Measurements from ENCODE around the gene RAG2. TPM values are rescaled to one million over a fixed set of nuclear protein-coding genes. Genes with fewer than 3 reads are reported as not detected.

RAG2 gene
- total RNA-seq, 2 experiments from 2014 or later = not detected

GRCh38 chr11:36631774-36632173 lies 33.7 kb upstream of the RAG2 start:
- H3K27ac ChIP-seq (ENCODE audit: low read depth in 1 of 2, low read length in 2 of 2) = no peak overlapping the region
- no peak for ATAC-seq (ENCODE audit: poor library complexity)
- no peaks in the 10 kb centered on the region for H3K4me1 ChIP-seq (ENCODE audit: insufficient read depth, low read length)
- H3K9me3 Mint-ChIP-seq = no peaks in the 10 kb centered on the region
- intact Hi-C loops (cut with DNase I, micrococcal nuclease) = no loop called here
- H3K36me3 ChIP-seq (ENCODE audit: insufficient read depth, low read length) = no peaks in the 10 kb centered on the region
- POLR2A ChIA-PET = no interaction called here
- H3K9me3 ChIP-seq (ENCODE audit: control insufficient read depth in 1 of 2, insufficient read depth in 1 of 2, low read length in 2 of 2) = no peaks in the 10 kb centered on the region
- no peak overlapping the region for H3K4me3 ChIP-seq (ENCODE audit: low read length)
- H3K27ac Mint-ChIP-seq = no peak overlapping the region
- CTCF ChIA-PET = no interaction called here
- TF ChIP-seq CTCF (IDR thresholded peaks at IDR 0.05) = no peak
- no peak for DNase-seq
- no peaks in the 10 kb centered on the region for H3K4me1 Mint-ChIP-seq (ENCODE audit: low read depth)
- no peak overlapping the region for H3K4me3 Mint-ChIP-seq
- H3K27me3 ChIP-seq (ENCODE audit: control insufficient read depth in 1 of 2, insufficient read depth in 2 of 2, low read length in 2 of 2) = no peaks in the 10 kb centered on the region
- no peaks in the 10 kb centered on the region for H3K36me3 Mint-ChIP-seq (ENCODE audit: low read depth)
- H3K27me3 Mint-ChIP-seq = no peaks in the 10 kb centered on the region

- intact Hi-C loops (cut with DNase I, micrococcal nuclease) = no loop called here
Measured at GRCh38 chr11:36628765-36629244, 30.8 kb upstream of the RAG2 start.

GRCh38 chr11:36628141-36628540 lies 30.1 kb upstream of the RAG2 start:
- no peaks in the 10 kb centered on the region for H3K4me1 ChIP-seq (ENCODE audit: insufficient read depth, low read length)
- H3K9me3 ChIP-seq (ENCODE audit: control insufficient read depth in 1 of 2, insufficient read depth in 1 of 2, low read length in 2 of 2) = no peaks in the 10 kb centered on the region
- Mint-ChIP-seq H3K9me3 (no peaks in the 10 kb centered on the region), H3K4me3 (no peak overlapping the region), H3K4me1 (ENCODE audit: low read depth) (no peaks in the 10 kb centered on the region), H3K27me3 (peaks cover 5% of the 10 kb centered on the region), H3K36me3 (ENCODE audit: low read depth) (no peaks in the 10 kb centered on the region), H3K27ac (no peak overlapping the region)
- ChIA-PET POLR2A (interaction anchor here (0.7 kb wide), 1 partner anchor 72 kb away, joined by 4 read pairs; no protein-coding TSS in a partner anchor), CTCF (no interaction called here)
- H3K36me3 ChIP-seq (ENCODE audit: insufficient read depth, low read length) = no peaks in the 10 kb centered on the region
- intact Hi-C loops (cut with DNase I, micrococcal nuclease) = no loop called here
- H3K27me3 ChIP-seq (ENCODE audit: control insufficient read depth in 1 of 2, insufficient read depth in 2 of 2, low read length in 2 of 2) = no peaks in the 10 kb centered on the region
- TF ChIP-seq CTCF (IDR thresholded peaks at IDR 0.05) = no peak
- no peak overlapping the region for H3K4me3 ChIP-seq (ENCODE audit: low read length)
- DNase-seq = no peak
- ATAC-seq (ENCODE audit: poor library complexity) = no peak
- no peak overlapping the region for H3K27ac ChIP-seq (ENCODE audit: low read depth in 1 of 2, low read length in 2 of 2)

More at GRCh38 chr11:36628765-36629244, 30.8 kb upstream of the RAG2 start:
- ChIA-PET CTCF (no interaction called here), POLR2A (interaction anchor here (0.7 kb wide), 1 partner anchor 72 kb away, joined by 4 read pairs; no protein-coding TSS in a partner anchor)
- H3K36me3 ChIP-seq (ENCODE audit: insufficient read depth, low read length) = no peaks in the 10 kb centered on the region
- Mint-ChIP-seq H3K9me3 (no peaks in the 10 kb centered on the region), H3K27ac (no peak overlapping the region), H3K27me3 (peaks cover 5% of the 10 kb centered on the region), H3K36me3 (ENCODE audit: low read depth) (no peaks in the 10 kb centered on the region), H3K4me3 (no peak overlapping the region), H3K4me1 (ENCODE audit: low read depth) (no peaks in the 10 kb centered on the region)
- no peak overlapping the region for H3K27ac ChIP-seq (ENCODE audit: low read depth in 1 of 2, low read length in 2 of 2)
- TF ChIP-seq CTCF (IDR thresholded peaks at IDR 0.05) = no peak
- H3K9me3 ChIP-seq (ENCODE audit: control insufficient read depth in 1 of 2, insufficient read depth in 1 of 2, low read length in 2 of 2) = no peaks in the 10 kb centered on the region
- DNase-seq (no peak), ATAC-seq (ENCODE audit: poor library complexity) (no peak)
- no peak overlapping the region for H3K4me3 ChIP-seq (ENCODE audit: low read length)
- no peaks in the 10 kb centered on the region for H3K4me1 ChIP-seq (ENCODE audit: insufficient read depth, low read length)
- H3K27me3 ChIP-seq (ENCODE audit: control insufficient read depth in 1 of 2, insufficient read depth in 2 of 2, low read length in 2 of 2) = no peaks in the 10 kb centered on the region

Measured in CD4-positive, alpha-beta T cell (primary cell).